OCI-LY1 (cell line): ENCODE measurements around the gene GBX1.

Experiments
- H2AFZ ChIP-seq: fragments of 200-600 bp; sonication (generic), shearing (Covaris generic); 2 replicates; pipeline ENCODE4 v1.6.0; 2014; ENCODE audit warnings: antibody characterized with exemption, mild to moderate bottlenecking, low read length
- H3F3A ChIP-seq: fragments of 200-600 bp; sonication (generic), shearing (Covaris generic); 2 replicates; pipeline ENCODE4 v1.6.0; 2014; ENCODE audit warnings: mild to moderate bottlenecking, antibody characterized with exemption, low read length, moderate library complexity; ENCODE audit not compliant: insufficient read depth
- H3K27ac ChIP-seq: fragments of 200-600 bp; sonication (generic); 2 replicates; pipeline ENCODE4 v1.5.1; 2014; ENCODE audit warnings: low read length, mixed run types, mild to moderate bottlenecking, low read depth; ENCODE audit not compliant: poor library complexity, severe bottlenecking
- H3K27me3 ChIP-seq: fragments of 200-600 bp; sonication (generic); 2 replicates; pipeline ENCODE4 v1.6.0; 2014; ENCODE audit warnings: antibody characterized with exemption, mild to moderate bottlenecking, low read length, moderate library complexity; ENCODE audit not compliant: insufficient read depth
- H3K36me3 ChIP-seq: fragments of 200-600 bp; sonication (generic); 2 replicates; pipeline ENCODE4 v1.6.1; 2014; ENCODE audit warnings: mild to moderate bottlenecking, antibody characterized with exemption, low read length, moderate library complexity, mixed read lengths; ENCODE audit not compliant: insufficient read depth
- H3K4me1 ChIP-seq: fragments of 200-600 bp; sonication (generic); 2 replicates; pipeline ENCODE4 v1.5.1; 2014; ENCODE audit warnings: mild to moderate bottlenecking, low read length, moderate library complexity; ENCODE audit not compliant: insufficient read depth, severe bottlenecking
- H3K4me2 ChIP-seq: fragments of 200-600 bp; sonication (generic), shearing (Covaris generic); 2 replicates; pipeline ENCODE4 v1.6.1; 2014; ENCODE audit warnings: low read length
- H3K4me3 ChIP-seq: fragments of 200-600 bp; sonication (generic); 2 replicates; pipeline ENCODE4 v1.5.1; 2014; ENCODE audit warnings: low read length, low read depth, mild to moderate bottlenecking, mixed read lengths; ENCODE audit not compliant: poor library complexity, severe bottlenecking
- H3K79me2 ChIP-seq: fragments of 200-600 bp; shearing (Covaris generic); 2 replicates; pipeline ENCODE4 v1.6.1; 2016; ENCODE audit warnings: mixed run types, low read length, mixed read lengths; ENCODE audit not compliant: insufficient read depth
- H3K9ac ChIP-seq: fragments of 200-600 bp; sonication (generic), shearing (Covaris generic); 2 replicates; pipeline ENCODE4 v1.6.1; 2014; ENCODE audit warnings: mild to moderate bottlenecking, low read length, mixed read lengths
- H3K9me2 ChIP-seq: fragments of 200-600 bp; sonication (generic), shearing (Covaris generic); 2 replicates; pipeline ENCODE4 v1.6.1; 2014; ENCODE audit warnings: low read depth, mild to moderate bottlenecking, low read length, mixed read lengths
- H3K9me3 ChIP-seq: fragments of 200-600 bp; shearing (Covaris generic); 2 replicates; pipeline ENCODE4 v1.6.1; 2014; ENCODE audit warnings: low read length, mixed read lengths
- H4K20me1 ChIP-seq: fragments of 200-600 bp; sonication (generic), shearing (Covaris generic); 2 replicates; pipeline ENCODE4 v1.6.0; 2016; ENCODE audit warnings: mild to moderate bottlenecking, low read length; ENCODE audit not compliant: insufficient read depth
- EZH2 ChIP-seq: fragments of 200-600 bp; sonication (generic), shearing (Covaris generic); IDR thresholded peaks from 2 replicates; pipeline ENCODE4 v1.8.0; 2017; ENCODE audit warnings: borderline replicate concordance, mixed run types, mild to moderate bottlenecking, antibody characterized with exemption, low read length, moderate library complexity, mixed read lengths
- TF ChIP-seq, protein P1 (sequence below): fragments of 200-600 bp; sonication (generic), shearing (Covaris generic); IDR thresholded peaks from 2 replicates; pipeline ENCODE4 v1.5.1; 2017; ENCODE audit warnings: mild to moderate bottlenecking, antibody characterized with exemption, low read length, moderate library complexity, mixed read lengths

GBX1 gene

DNA sequence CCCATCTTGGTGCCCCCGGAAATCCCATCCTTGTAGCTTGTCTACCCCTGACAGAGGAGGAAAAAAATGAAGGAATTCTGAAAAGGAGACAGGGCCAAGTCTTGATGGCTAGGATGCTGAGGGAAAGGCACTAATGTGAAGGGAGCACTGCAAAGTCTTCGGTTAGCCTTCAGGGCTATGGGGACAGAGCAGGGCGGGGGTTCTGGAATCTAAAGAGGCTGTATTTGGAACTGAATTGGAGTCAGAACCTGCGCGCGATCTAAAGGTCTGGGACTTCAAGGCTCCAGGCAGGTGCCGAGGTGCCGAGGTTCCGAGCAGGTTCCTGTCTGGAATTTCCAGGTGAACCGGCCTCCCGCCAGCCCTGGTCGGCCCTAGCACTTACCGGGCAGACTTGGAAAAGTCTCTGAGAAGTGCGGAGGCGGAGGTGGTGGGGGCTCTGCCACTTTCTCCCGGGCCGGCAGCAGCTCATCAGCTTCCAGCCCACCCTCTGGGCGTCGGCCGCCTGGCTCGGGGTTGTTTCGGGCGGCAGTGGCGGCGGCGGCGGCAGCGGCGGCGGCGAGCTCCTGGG is 781 bp downstream of the GBX1 start:
- H3K9ac ChIP-seq: no peak overlapping the region
- no peaks in the 10 kb centered on the region for H3K9me3 ChIP-seq
- H3F3A ChIP-seq: no peaks in the 10 kb centered on the region
- no peaks in the 10 kb centered on the region for H3K79me2 ChIP-seq
- no peak overlapping the region for H2AFZ ChIP-seq
- H3K9me2 ChIP-seq: no peaks in the 10 kb centered on the region
- H3K4me2 ChIP-seq: no peak overlapping the region
- H3K4me1 ChIP-seq: no peaks in the 10 kb centered on the region
- no peak overlapping the region for H3K27ac ChIP-seq
- H4K20me1 ChIP-seq: no peaks in the 10 kb centered on the region
- H3K36me3 ChIP-seq: no peaks in the 10 kb centered on the region
- H3K27me3 ChIP-seq: peaks cover 9% of the 10 kb centered on the region
- no peak for TF ChIP-seq EZH2
- TF ChIP-seq, protein P1, sequence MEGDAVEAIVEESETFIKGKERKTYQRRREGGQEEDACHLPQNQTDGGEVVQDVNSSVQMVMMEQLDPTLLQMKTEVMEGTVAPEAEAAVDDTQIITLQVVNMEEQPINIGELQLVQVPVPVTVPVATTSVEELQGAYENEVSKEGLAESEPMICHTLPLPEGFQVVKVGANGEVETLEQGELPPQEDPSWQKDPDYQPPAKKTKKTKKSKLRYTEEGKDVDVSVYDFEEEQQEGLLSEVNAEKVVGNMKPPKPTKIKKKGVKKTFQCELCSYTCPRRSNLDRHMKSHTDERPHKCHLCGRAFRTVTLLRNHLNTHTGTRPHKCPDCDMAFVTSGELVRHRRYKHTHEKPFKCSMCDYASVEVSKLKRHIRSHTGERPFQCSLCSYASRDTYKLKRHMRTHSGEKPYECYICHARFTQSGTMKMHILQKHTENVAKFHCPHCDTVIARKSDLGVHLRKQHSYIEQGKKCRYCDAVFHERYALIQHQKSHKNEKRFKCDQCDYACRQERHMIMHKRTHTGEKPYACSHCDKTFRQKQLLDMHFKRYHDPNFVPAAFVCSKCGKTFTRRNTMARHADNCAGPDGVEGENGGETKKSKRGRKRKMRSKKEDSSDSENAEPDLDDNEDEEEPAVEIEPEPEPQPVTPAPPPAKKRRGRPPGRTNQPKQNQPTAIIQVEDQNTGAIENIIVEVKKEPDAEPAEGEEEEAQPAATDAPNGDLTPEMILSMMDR: no peak
- no peak overlapping the region for H3K4me3 ChIP-seq

DNA sequence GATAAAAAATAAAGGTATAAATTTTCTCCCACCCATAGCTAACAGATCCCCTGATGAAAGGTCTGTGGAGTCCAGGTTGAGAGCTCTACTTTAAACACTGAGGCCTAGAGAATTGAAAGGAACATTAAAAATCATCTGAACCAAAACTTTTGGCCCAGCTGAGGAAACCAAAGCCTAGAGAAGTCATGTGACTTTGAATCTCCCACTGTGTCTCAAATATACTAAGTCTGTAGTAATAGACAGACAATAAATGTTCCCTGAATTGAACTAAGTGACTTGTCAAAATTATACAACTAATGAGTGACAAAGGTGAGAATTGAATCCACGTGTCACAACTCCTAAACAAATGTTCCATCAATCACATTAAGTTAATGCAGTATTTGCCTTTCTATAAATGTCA is 5.7 kb downstream of the GBX1 start:
- Histone ChIP-seq H3K79me2 (no peaks in the 10 kb centered on the region), H3F3A (no peaks in the 10 kb centered on the region), H3K9me2 (no peaks in the 10 kb centered on the region), H3K4me2 (no peak overlapping the region), H2AFZ (no peak overlapping the region), H3K9ac (no peak overlapping the region), H3K36me3 (no peaks in the 10 kb centered on the region), H3K9me3 (no peaks in the 10 kb centered on the region), H4K20me1 (no peaks in the 10 kb centered on the region), H3K27me3 (no peaks in the 10 kb centered on the region), H3K27ac (no peak overlapping the region), H3K4me3 (no peak overlapping the region), H3K4me1 (no peaks in the 10 kb centered on the region)
- no peak for TF ChIP-seq EZH2
- TF ChIP-seq, protein P1: no peak

DNA sequence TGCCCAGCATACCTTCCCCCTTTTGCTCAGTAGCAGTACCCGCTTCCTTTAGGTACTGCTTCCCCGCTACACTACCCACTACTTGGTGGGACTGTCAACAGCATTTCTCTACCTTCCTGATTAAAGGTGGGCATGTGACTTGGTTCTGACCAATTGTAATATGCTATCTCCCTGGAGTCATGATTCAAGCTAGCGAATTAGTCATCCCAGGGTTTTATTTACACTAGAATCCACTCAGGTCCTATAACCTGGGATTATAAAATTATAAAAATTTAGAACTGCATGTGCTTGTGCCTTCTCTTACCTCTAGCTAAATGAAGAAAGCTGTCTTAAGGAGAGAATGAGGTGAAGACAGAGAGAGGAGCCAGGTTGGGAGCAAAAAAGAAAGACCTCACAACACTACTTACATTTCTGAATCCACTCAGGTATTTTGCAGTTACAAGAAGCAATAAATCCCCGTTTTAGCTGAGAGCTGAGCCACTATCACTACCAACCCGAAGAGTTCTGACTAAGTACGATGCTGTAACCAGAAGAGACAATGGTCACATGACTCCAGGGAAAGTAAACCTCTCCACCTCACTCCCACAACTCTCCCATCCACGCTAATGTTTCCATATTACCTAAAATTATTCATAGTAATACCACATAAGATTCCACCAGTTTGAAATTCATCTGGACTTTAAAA is 9.7 kb downstream of the GBX1 start:
- Histone ChIP-seq H3F3A (no peaks in the 10 kb centered on the region), H3K27me3 (no peaks in the 10 kb centered on the region), H3K27ac (no peak overlapping the region), H3K4me3 (no peak overlapping the region), H3K79me2 (no peaks in the 10 kb centered on the region), H3K9ac (no peak overlapping the region), H3K36me3 (no peaks in the 10 kb centered on the region), H3K4me2 (no peak overlapping the region), H3K9me2 (no peaks in the 10 kb centered on the region), H4K20me1 (no peaks in the 10 kb centered on the region), H3K4me1 (no peaks in the 10 kb centered on the region), H3K9me3 (no peaks in the 10 kb centered on the region), H2AFZ (no peak overlapping the region)
- TF ChIP-seq EZH2: no peak
- TF ChIP-seq, protein P1: no peak
